Measurements from ENCODE around the gene CYGB. TPM values are rescaled to one million over a fixed set of nuclear protein-coding genes. Genes with fewer than 3 reads are reported as not detected.

The CYGB gene
- polyA plus RNA-seq, 1 of the 3 experiments (the other 2 are of a cell fraction) = 1.7 TPM

GRCh38 chr17:76556765-76557367 lies 19.4 kb upstream of the CYGB start:
- peaks cover 28% of the 10 kb centered on the region for H3F3A ChIP-seq (replicated peaks; ENCODE audit: insufficient read depth)
- no peak for TF ChIP-seq EP300 (IDR thresholded peaks at IDR 0.05; ENCODE audit: borderline replicate concordance in 1 of 2, low read depth in 1 of 2, low read length in 1 of 2)
- TF ChIP-seq REST (IDR thresholded peaks at IDR 0.05; ENCODE audit: low read depth, low read length) = 0 out of 2 replicates have a peak, but pooled peaks have one; percentile 33
- CTCF ChIA-PET = interaction anchor here (0.7 to 14.5 kb wide), 46 partner anchors 8 to 277 kb away, joined by 3 to 319 read pairs (median 8); partner anchors contain the start of genes MFSD11, MXRA7, PRCD and ST6GALNAC2
- peaks cover 21 to 39% of the 10 kb centered on the region in 2 experiments for H3K4me1 ChIP-seq (ENCODE audit: control insufficient read depth in 1 of 2, insufficient read depth in 2 of 2, low read depth in 1 of 2, low read length in 1 of 2)
- 27% methylated on average over 30 of the region's 30 CpGs for WGBS (ENCODE audit: low lambda C conversion rate)
- POLR2A ChIA-PET = interaction anchor here (0.6 to 4.4 kb wide), 17 partner anchors 11 to 169 kb away, joined by 3 to 49 read pairs (median 4); partner anchors contain the start of genes CYGB, JMJD6 and MXRA7
- peak overlapping the region; percentile 71 to 89 for H3K27ac ChIP-seq (ENCODE audit: low read depth in 2 of 2, low read length in 1 of 2)
- peak overlapping the region; percentile 83 to 92 for H3K4me3 ChIP-seq (ENCODE audit: low read depth in 2 of 2, low read length in 1 of 2)
- peak overlapping the region; percentile 89 for H2AFZ ChIP-seq (ENCODE audit: low read depth)
- H3K9me2 ChIP-seq = no peaks in the 10 kb centered on the region
- H3K36me3 ChIP-seq (replicated peaks in 1 of 2; ENCODE audit: control insufficient read depth in 1 of 2, insufficient read depth in 2 of 2, low read length in 1 of 2) = peaks cover 15 to 26% of the 10 kb centered on the region in 2 experiments
- no peaks in the 10 kb centered on the region for H3K9me3 ChIP-seq
- H3K27me3 ChIP-seq (ENCODE audit: insufficient read depth) = no peaks in the 10 kb centered on the region
- peak overlapping the region; percentile 79 for H3K4me2 ChIP-seq
- peaks cover 50% of the 10 kb centered on the region for H3K79me2 ChIP-seq (ENCODE audit: insufficient read depth)
- peaks cover 33% of the 10 kb centered on the region for H4K20me1 ChIP-seq (ENCODE audit: insufficient read depth)
- H3K9ac ChIP-seq = peak overlapping the region; percentile 89
- DNase-seq = no peak

GRCh38 chr17:76554131-76554530 lies 16.6 kb upstream of the CYGB start:
- H3K4me2 ChIP-seq = no peak overlapping the region
- 79% methylated on average over 6 of the region's 6 CpGs for WGBS (ENCODE audit: low lambda C conversion rate)
- CTCF ChIA-PET = interaction anchor here (0.8 to 14.5 kb wide), 10 partner anchors 9 to 146 kb away, joined by 3 to 319 read pairs (median 3); no protein-coding TSS in a partner anchor
- POLR2A ChIA-PET = interaction anchor here (0.7 to 2.0 kb wide), 3 partner anchors 9 to 133 kb away, joined by 3 to 10 read pairs (median 3); no protein-coding TSS in a partner anchor
- H4K20me1 ChIP-seq (ENCODE audit: insufficient read depth) = peaks cover 6% of the 10 kb centered on the region
- no peak overlapping the region for H3K4me3 ChIP-seq (ENCODE audit: low read depth in 2 of 2, low read length in 1 of 2)
- peaks cover 23% of the 10 kb centered on the region for H3K79me2 ChIP-seq (ENCODE audit: insufficient read depth)
- peaks cover 0 to 24% of the 10 kb centered on the region in 2 experiments; a peak in 2 of 4 replicates for H3K4me1 ChIP-seq (ENCODE audit: control insufficient read depth in 1 of 2, insufficient read depth in 2 of 2, low read depth in 1 of 2, low read length in 1 of 2)
- H3F3A ChIP-seq (replicated peaks; ENCODE audit: insufficient read depth) = peaks cover 6% of the 10 kb centered on the region
- no peak overlapping the region for H3K9ac ChIP-seq
- peaks cover 0 to 1% of the 10 kb centered on the region in 2 experiments for H3K36me3 ChIP-seq (replicated peaks in 1 of 2; ENCODE audit: control insufficient read depth in 1 of 2, insufficient read depth in 2 of 2, low read length in 1 of 2)
- no peaks in the 10 kb centered on the region for H3K9me3 ChIP-seq
- H3K27ac ChIP-seq (ENCODE audit: low read depth in 2 of 2, low read length in 1 of 2) = peak overlapping the region in 1 of 2 experiments; percentile 72; a peak in 2 of 4 replicates
- H3K27me3 ChIP-seq (ENCODE audit: insufficient read depth) = no peaks in the 10 kb centered on the region
- DNase-seq = no peak
- no peaks in the 10 kb centered on the region for H3K9me2 ChIP-seq
- H2AFZ ChIP-seq (ENCODE audit: low read depth) = no peak overlapping the region
- TF ChIP-seq POLR2AphosphoS5 (IDR thresholded peaks at IDR 0.05; ENCODE audit: low read depth, low read length) = no peak
- no peak for TF ChIP-seq NRF1 (IDR thresholded peaks at IDR 0.05; ENCODE audit: low read depth, low read length)
- TF ChIP-seq TCF12 (IDR thresholded peaks at IDR 0.05) = no peak
- no peak for TF ChIP-seq TAF1 (IDR thresholded peaks at IDR 0.05; ENCODE audit: borderline replicate concordance, low read depth, low read length)
- TF ChIP-seq, protein P1, sequence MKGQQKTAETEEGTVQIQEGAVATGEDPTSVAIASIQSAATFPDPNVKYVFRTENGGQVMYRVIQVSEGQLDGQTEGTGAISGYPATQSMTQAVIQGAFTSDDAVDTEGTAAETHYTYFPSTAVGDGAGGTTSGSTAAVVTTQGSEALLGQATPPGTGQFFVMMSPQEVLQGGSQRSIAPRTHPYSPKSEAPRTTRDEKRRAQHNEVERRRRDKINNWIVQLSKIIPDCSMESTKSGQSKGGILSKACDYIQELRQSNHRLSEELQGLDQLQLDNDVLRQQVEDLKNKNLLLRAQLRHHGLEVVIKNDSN (IDR thresholded peaks at IDR 0.05; ENCODE audit: borderline replicate concordance, low read depth) = no peak
- TF ChIP-seq RCOR1 (IDR thresholded peaks at IDR 0.05; ENCODE audit: low read length) = no peak
- no peak for TF ChIP-seq YY1 (IDR thresholded peaks at IDR 0.05; ENCODE audit: low read depth)
- TF ChIP-seq MXI1 (IDR thresholded peaks at IDR 0.05; ENCODE audit: low read depth, low read length) = no peak
- TF ChIP-seq, protein P2, sequence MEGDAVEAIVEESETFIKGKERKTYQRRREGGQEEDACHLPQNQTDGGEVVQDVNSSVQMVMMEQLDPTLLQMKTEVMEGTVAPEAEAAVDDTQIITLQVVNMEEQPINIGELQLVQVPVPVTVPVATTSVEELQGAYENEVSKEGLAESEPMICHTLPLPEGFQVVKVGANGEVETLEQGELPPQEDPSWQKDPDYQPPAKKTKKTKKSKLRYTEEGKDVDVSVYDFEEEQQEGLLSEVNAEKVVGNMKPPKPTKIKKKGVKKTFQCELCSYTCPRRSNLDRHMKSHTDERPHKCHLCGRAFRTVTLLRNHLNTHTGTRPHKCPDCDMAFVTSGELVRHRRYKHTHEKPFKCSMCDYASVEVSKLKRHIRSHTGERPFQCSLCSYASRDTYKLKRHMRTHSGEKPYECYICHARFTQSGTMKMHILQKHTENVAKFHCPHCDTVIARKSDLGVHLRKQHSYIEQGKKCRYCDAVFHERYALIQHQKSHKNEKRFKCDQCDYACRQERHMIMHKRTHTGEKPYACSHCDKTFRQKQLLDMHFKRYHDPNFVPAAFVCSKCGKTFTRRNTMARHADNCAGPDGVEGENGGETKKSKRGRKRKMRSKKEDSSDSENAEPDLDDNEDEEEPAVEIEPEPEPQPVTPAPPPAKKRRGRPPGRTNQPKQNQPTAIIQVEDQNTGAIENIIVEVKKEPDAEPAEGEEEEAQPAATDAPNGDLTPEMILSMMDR (IDR thresholded peaks at IDR 0.05) = no peak
- no peak for TF ChIP-seq RAD21 (IDR thresholded peaks at IDR 0.05; ENCODE audit: low read length)
- TF ChIP-seq, protein P3, sequence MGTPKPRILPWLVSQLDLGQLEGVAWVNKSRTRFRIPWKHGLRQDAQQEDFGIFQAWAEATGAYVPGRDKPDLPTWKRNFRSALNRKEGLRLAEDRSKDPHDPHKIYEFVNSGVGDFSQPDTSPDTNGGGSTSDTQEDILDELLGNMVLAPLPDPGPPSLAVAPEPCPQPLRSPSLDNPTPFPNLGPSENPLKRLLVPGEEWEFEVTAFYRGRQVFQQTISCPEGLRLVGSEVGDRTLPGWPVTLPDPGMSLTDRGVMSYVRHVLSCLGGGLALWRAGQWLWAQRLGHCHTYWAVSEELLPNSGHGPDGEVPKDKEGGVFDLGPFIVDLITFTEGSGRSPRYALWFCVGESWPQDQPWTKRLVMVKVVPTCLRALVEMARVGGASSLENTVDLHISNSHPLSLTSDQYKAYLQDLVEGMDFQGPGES (IDR thresholded peaks at IDR 0.05; ENCODE audit: low read depth, low read length) = no peak
- TF ChIP-seq REST (IDR thresholded peaks at IDR 0.05; ENCODE audit: low read depth, low read length) = no peak
- TF ChIP-seq MEF2A (IDR thresholded peaks at IDR 0.05; ENCODE audit: borderline replicate concordance, low read depth) = no peak

Measured in SK-N-SH (cell line).